AG09319 (cell line): ENCODE data around the gene HDAC8.

Source experiments
- DNase-seq: peaks from one replicate; pipeline ENCODE4 v3.0.0-alpha.2; 2010; ENCODE audit warnings: low read depth; ENCODE audit errors: extremely low read depth
- CTCF ChIP-seq: IDR thresholded peaks from 2 replicates; pipeline ENCODE4 v1.5.1; 2011; ENCODE audit warnings: low read depth, mild to moderate bottlenecking, inconsistent platforms, low read length, moderate library complexity

Gene HDAC8

GRCh38 chrX:72308566-72309296, 263.9 kb downstream of the HDAC8 start:
- DNase-seq, result no peak

DNA sequence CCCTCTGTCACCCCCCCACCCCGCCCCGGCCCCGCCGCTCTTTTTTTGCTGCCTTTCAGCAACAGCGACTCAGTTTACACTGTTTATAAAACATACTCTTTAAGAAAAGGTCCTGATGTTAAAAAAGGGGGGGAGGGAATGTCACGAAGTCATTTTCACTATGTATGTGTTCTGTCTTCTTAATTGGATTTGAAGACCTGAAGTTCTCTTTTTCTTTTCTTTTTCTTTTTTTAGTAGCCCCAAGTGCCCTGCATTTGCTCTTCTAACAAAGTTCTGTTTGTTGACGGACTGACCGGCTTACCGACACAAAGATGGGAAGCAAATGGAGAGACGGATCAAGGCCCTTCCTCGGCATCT, 264.5 kb downstream of the HDAC8 start:
- no peak for TF ChIP-seq CTCF
- DNase-seq, result no peak

More at GRCh38 chrX:72308566-72309296, 263.9 kb downstream of the HDAC8 start:
- TF ChIP-seq CTCF, result no peak

DNA sequence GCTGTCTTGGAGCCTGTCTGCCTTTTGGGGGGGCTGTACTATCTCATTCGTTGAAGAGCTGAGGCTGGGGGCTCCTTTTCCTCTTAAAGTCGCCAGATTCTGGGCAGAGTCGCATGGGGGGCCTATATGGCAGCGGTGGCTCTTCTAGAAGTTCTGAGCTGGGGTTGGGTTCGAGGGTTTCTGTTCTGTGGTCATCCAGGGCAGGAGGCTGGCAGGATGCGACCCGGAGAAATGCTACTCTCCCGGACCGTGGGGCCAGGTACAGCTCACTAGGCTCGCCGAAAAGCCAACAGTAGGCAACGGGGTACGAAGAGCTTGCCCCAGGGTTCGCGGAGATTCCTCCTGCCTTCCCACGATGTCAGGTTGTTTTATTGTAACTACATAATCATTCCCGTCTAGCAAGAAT, 265.0 kb downstream of the HDAC8 start:
- no peak for TF ChIP-seq CTCF

DNA sequence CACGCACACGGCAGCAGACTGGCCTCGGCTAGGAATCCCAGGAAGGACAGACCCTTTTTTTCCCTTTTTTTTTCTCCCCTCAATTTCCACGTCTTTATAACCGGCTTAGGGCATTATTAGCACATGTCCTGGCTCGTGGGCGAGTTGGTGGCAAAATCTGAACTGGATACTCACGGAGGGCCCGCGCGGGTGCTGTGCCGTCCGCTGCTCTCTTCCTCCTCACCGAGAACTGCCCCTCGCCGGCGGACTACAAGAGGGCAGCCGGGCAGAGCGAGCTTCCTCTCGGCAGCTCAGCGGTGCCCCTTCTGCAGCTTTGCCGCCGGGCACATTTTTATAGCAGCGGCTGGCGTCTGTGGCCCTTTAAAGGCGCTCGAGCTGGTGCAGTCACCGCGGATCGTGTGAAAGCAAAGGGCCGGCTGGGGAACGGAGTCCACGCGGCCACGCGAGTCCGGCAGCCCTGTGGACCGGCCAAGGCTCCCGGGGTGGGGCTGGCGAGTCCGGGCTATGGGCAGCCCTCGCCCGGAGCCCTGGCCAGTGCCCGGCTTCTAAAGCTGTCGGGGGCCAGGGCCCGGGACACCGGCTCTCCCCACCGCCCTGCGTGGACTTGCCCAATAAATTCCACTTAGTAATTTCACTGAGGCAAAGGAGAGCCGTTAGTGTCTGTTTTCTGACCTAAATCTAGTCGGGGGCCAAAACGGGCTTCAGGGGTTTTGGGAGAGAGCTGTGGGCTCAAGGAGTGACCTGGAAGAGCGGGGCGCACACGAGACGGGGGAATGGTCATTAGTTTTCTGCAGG, 265.6 kb downstream of the HDAC8 start:
- no peak for TF ChIP-seq CTCF
- DNase-seq, result no peak

More for the DNA sequence above, 265.0 kb downstream of the HDAC8 start:
- no peak for DNase-seq

DNA sequence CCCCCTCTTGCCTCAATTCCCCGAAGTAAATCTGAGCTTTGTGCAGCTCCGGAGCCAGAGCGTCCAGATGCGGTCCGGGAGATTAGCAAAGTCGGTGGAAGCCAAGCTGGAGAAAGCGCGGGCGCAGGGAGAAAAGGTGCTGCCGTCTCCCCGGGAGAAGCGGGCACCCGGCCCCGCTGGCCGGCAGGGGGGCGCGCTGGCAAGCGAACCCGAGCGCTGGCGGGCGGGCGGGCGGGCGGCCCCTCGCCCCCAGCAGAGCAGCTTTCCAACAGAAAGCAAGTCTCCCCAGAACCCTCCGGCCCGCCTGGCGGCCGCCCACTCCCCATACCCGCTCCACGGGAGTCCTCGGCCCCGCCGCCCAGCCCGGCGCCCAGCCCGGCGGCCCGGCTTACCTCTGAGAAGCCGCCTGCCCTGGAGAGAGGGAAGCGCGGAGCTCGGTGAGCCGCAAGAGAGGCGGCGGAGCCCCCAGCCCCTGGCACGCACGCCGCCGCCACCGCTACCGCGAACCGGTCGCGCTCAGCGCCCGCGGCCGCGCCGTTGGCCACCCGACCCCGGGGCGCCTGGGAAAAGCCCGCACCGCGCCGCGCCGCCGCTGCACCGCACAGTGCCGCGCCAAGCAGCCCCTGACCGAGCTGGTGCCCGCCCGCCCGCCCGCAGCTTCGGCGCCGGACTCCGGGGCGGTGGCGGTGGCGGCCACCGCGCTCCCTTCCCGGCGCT, 266.4 kb downstream of the HDAC8 start:
- no peak for DNase-seq
- no peak for TF ChIP-seq CTCF

DNA sequence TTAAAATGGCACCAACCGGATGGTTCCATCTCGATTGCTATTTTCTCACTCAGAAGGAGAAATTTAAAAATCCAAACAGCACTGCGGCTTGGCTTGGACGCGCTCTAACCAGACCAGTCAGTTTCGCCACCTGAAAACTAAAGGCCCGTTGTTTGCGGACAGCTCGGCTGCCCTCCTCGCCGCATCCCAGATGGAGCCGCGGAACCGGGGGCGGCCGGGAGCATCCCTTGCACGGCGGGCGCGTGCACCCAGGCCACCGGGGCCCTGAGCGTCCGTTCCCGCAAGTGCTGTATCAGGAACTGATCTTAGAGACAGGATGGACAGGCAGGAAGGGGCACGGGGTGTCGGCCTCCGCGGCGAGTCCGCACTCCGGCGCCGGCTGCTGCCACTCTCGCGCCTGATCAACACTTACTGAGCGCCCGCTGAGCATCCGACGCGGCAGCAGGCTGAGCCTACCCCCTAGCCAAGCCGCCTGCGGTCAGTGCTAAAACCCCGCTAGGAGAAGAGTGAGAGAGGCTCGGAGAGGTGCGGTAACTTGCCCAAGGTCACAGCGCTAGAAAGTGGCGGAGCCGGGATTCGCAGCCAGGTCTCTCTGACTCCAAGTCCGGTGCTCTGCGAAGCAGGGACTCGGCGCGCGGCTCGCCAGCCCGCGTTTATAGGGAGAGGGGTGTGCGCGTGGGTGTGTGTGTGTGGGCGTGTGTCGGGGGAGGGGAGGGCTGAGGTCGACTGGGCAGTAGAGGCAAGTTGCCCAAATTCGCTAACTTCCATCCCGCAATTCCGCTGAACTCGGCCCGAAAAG, 267.2 kb downstream of the HDAC8 start, which contains the start of gene CITED1:
Gene CITED1 (minus strand): TSS at position 629 of the 799 bp plus-strand sequence. CDS start 3,045 bp downstream, outside the sequence.
- TF ChIP-seq CTCF, result no peak
- DNase-seq, result no peak
